Measurements from ENCODE around the gene MAP10. TPM values are rescaled to one million over a fixed set of nuclear protein-coding genes. Genes with fewer than 3 reads are reported as not detected.
"Not testable (repeated sequence)": the region's sequence is repeated elsewhere in the genome, so short reads cannot be mapped to it uniquely, and the experiment has no call there.

Gene MAP10
- total RNA-seq, 4 donors from 2014 or later = 0.34 to 1.1 (median 1.1) TPM

DNA sequence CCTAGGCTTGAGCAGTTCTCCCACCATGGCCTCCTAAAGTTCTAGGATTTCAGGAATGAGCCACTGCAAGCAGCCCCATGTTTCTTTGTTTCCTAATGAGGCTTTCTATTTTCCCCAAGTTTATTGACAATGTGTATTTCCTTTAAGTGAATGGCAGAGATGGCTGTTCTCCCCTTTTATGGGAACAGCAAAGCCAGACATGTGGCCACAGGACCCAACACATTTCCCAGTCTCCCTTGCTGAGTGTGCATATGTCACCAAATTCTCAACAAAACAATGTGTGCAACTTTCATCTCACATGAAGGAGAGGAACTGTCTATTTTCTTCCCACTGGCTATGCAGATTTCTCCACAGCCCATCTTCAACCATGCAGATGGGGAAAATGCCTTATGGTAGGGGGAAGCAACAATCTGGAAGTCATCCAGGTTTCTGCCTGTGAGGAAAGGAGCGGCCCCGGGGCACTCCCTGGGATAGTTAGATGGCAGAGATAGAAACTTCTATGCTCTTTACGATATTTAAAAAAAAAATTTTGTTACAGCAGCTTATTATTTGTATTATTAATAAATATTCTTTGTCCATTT lies 28.6 kb upstream of the MAP10 start:
- intact Hi-C loops (cut with DNase I) = no loop called here
- TF ChIP-seq, protein P1, sequence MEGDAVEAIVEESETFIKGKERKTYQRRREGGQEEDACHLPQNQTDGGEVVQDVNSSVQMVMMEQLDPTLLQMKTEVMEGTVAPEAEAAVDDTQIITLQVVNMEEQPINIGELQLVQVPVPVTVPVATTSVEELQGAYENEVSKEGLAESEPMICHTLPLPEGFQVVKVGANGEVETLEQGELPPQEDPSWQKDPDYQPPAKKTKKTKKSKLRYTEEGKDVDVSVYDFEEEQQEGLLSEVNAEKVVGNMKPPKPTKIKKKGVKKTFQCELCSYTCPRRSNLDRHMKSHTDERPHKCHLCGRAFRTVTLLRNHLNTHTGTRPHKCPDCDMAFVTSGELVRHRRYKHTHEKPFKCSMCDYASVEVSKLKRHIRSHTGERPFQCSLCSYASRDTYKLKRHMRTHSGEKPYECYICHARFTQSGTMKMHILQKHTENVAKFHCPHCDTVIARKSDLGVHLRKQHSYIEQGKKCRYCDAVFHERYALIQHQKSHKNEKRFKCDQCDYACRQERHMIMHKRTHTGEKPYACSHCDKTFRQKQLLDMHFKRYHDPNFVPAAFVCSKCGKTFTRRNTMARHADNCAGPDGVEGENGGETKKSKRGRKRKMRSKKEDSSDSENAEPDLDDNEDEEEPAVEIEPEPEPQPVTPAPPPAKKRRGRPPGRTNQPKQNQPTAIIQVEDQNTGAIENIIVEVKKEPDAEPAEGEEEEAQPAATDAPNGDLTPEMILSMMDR (IDR thresholded peaks at IDR 0.05) = no peak
- TF ChIP-seq POLR2A (IDR thresholded peaks at IDR 0.05) = no peak
- H3K4me1 ChIP-seq = peaks cover 0 to 8% (median 0%) of the 10 kb centered on the region in 3 donors
- H3K27ac ChIP-seq = no peak overlapping the region
- no peaks in the 10 kb centered on the region for H3K9me3 ChIP-seq
- H3K27me3 ChIP-seq = no peaks in the 10 kb centered on the region
- H3K4me3 ChIP-seq = no peak overlapping the region
- 47 to 71% methylated on average over 3 of the region's 3 CpGs for WGBS, 2 donors
- no peak for DNase-seq
- no peaks in the 10 kb centered on the region for H3K36me3 ChIP-seq

DNA sequence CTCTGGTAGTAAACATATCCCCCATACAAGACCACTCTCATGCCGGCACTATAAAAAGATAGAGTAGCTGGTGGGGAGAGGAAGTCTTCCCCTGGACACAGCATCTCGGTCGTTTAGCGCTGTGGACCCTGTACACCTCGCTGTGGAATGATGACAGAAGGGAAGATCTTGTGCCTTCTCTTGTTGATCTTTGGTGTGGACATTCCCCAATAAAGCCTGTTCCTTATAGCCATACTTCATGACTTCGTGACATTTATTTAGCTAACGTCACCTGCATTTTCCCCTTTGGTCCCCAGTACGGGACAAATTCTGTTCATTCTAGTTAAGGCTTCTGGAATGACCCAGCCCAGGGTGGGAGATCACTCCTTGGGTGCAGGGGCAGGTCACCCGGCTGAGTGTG lies 24.9 kb upstream of the MAP10 start:
- TF ChIP-seq, protein P1 (IDR thresholded peaks at IDR 0.05) = no peak
- TF ChIP-seq POLR2A (IDR thresholded peaks at IDR 0.05) = no peak
- Histone ChIP-seq H3K4me1 (peaks cover 0 to 8% (median 0%) of the 10 kb centered on the region in 3 donors), H3K4me3 (no peak overlapping the region), H3K9me3 (no peaks in the 10 kb centered on the region), H3K27me3 (no peaks in the 10 kb centered on the region), H3K36me3 (no peaks in the 10 kb centered on the region), H3K27ac (no peak overlapping the region)
- intact Hi-C loops (cut with DNase I) = no loop called here
- no peak for DNase-seq
- 89 to 91% methylated on average over 9 of the region's 9 CpGs for WGBS, 2 donors

DNA sequence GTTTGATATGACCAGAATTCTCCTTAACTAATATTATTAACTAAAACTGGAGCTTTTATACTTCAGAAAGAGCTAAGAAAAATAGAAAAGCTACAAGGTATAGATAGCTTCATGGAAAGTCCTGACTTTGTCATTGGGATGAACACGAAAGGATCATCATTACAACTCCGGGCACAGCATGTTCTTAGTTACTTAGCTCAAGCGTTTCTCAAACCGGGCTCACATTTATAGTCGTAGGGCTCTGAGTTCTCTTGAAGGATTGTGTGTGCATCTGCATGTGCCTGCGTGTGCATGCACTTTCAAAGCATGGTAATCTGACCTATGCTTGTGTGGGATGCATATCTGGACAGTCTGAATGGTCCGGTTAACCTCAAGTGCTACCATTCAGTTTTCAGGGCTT lies 20.4 kb upstream of the MAP10 start:
- no peak for TF ChIP-seq POLR2A (IDR thresholded peaks at IDR 0.05)
- TF ChIP-seq, protein P1 (IDR thresholded peaks at IDR 0.05) = no peak

GRCh38 chr1:232785630-232786029 lies 19.6 kb upstream of the MAP10 start:
- H3K4me1 ChIP-seq; H3K27ac ChIP-seq; H3K4me3 ChIP-seq; H3K9me3 ChIP-seq; H3K36me3 ChIP-seq; DNase-seq; H3K27me3 ChIP-seq; intact Hi-C loops (cut with DNase I): not testable (repeated sequence)
- WGBS, 2 donors = 78 to 100% methylated on average over 1 of the region's 1 CpG

More for the DNA sequence above, 20.4 kb upstream of the MAP10 start:
- no peak for DNase-seq
- Histone ChIP-seq H3K9me3 (no peaks in the 10 kb centered on the region), H3K27me3 (no peaks in the 10 kb centered on the region), H3K4me3 (no peak overlapping the region), H3K36me3 (no peaks in the 10 kb centered on the region), H3K4me1 (peaks cover 0 to 6% (median 0%) of the 10 kb centered on the region in 3 donors), H3K27ac (no peak overlapping the region)
- WGBS, 2 donors = 85 to 95% methylated on average over 6 to 7 of the region's 7 CpGs
- intact Hi-C loops (cut with DNase I) = no loop called here

DNA sequence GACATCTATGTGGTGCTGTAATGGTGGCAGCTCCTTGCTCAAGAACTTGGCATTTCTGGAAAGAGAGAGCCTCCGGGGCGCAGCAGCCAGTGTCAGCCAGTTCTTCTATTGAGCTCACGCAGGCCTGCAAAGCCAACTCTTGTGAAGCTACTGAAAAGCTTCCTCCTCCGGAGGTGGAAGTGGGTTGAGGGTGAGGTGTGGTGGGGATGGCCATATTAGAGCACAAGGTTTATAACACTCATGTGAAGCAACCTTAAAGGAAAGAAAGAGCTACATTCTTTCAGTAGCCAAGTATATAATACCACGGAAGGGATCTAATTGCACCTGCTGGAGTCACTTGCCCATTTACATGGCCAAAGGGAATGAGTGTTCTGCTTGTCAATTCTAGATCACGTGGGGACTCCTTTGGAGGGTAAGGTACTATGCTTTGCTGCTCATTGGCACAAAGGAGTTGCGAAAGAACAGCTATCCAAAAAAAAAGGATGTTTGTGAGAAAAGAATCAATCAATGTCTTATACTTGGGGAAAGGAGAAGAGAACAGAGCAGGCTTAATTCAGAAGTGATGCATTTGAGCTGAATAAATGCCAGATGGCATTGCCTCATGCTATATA lies 18.3 kb upstream of the MAP10 start:
- Histone ChIP-seq H3K4me1 (peaks cover 0 to 6% (median 0%) of the 10 kb centered on the region in 3 donors), H3K4me3 (no peak overlapping the region), H3K36me3 (no peaks in the 10 kb centered on the region), H3K27me3 (no peaks in the 10 kb centered on the region), H3K27ac (no peak overlapping the region), H3K9me3 (no peaks in the 10 kb centered on the region)
- no peak for DNase-seq
- TF ChIP-seq POLR2A (IDR thresholded peaks at IDR 0.05) = no peak
- TF ChIP-seq, protein P1 (IDR thresholded peaks at IDR 0.05) = no peak
- 43 to 54% methylated on average over 4 to 7 of the region's 7 CpGs for WGBS, 2 donors
- intact Hi-C loops (cut with DNase I) = no loop called here

Measured in esophagus squamous epithelium (tissue), 5 donors.